ENCODE data around the gene KRT3.

- TF ChIP-seq CTCF (IDR thresholded peaks at IDR 0.05 in 8 of 11, conservative IDR thresholded peaks at IDR 0.05 in 3 of 11) (no peak), POLR2A (IDR thresholded peaks at IDR 0.05) (no peak), POLR2AphosphoS5 (IDR thresholded peaks at IDR 0.05) (no peak)
Observed at GRCh38 chr12:52744493-52745156, 51.3 kb downstream of the KRT3 start.

Measured in spleen (tissue), 7 donors.